Activated CD8-positive, alpha-beta memory T cell treated with anti-CD3 and anti-CD28 coated beads for 48 hours (primary cell): ENCODE measurements around the gene BOLA2B.
"Not testable (repeated sequence)": the region's sequence is repeated elsewhere in the genome, so short reads cannot be mapped to it uniquely, and the experiment has no call there.

ENCODE experiments used
- DNase-seq, 3 experiments: peaks; one replicate each; pipeline ENCODE4 v3.0.0-alpha.2; 2020; ENCODE audit warnings: low read depth in 2 of 3, low spot score in 2 of 3

BOLA2B gene

DNA sequence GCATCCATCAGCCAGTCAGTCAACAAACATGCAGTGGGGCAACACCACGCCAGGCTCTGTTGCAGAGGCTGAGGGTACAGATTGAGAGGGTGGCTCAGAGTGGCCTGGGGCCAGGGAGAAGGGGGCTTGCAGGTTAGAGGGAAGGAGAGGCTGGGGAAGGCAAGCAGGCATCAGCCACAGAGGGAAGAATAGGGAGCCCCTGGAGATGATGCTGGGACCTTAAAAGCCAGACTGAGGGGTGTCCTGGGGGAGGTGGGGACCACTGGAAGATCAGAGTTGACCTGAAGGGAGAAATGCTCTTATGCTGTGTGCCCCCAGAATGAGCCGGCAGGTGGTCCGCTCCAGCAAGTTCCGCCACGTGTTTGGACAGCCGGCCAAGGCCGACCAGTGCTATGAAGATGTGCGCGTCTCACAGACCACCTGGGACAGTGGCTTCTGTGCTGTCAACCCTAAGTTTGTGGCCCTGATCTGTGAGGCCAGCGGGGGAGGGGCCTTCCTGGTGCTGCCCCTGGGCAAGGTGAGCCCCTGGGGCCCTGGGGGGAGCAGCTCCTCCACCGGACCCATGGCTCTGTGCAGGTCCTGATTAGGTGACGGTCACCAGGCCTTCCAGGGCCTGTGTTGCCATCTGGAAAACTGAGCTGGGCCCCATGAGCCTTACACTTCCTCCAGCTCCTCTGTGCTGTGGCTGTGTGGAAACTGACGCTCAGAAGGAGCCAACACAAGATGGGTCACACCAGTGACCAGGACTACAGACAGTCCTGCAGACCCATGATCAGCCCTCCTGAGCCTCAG, 8.4 kb downstream of the BOLA2B start:
- DNase-seq: peak; percentile 12 to 33 (median 28)

DNA sequence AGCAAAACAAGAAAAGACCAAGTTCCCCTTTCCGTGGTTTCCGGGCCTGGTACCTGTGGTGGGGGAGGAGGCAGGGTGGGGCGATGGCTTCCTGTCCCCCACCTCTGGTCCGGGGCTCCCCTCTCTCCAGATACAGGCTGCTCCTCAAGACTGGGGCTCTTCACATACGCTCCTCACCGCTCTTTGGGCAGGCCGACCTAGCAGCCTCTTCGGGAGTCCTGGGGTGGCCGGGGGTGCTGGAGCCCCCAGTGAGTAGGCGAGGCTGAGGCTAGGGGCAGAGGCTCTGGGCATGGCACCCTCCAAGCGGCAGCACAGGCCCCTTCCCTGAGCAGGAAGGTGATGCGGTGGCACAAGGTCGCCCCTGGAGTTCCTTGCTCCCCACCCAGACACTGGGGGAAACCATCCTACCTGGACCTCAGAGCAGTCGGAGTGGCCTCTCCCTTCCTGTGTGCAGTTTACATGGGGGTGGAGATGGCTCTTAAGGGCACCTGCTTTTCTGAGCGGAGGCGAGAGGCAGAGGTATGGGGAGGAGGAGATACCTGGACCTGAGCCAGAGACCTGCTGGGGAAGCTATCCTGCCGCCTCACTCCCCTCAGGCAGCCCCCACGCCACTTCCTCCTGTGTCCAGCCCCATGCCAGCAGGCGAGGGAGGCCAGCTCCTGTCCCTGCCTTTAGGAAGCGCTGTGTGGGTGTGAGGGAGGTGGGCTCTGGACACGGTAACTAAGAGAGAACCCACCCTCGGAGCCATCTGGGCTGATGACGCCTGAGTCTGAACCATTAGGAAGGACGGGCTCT, 9.2 kb downstream of the BOLA2B start:
- peak; percentile 41 to 60 (median 47) for DNase-seq

DNA sequence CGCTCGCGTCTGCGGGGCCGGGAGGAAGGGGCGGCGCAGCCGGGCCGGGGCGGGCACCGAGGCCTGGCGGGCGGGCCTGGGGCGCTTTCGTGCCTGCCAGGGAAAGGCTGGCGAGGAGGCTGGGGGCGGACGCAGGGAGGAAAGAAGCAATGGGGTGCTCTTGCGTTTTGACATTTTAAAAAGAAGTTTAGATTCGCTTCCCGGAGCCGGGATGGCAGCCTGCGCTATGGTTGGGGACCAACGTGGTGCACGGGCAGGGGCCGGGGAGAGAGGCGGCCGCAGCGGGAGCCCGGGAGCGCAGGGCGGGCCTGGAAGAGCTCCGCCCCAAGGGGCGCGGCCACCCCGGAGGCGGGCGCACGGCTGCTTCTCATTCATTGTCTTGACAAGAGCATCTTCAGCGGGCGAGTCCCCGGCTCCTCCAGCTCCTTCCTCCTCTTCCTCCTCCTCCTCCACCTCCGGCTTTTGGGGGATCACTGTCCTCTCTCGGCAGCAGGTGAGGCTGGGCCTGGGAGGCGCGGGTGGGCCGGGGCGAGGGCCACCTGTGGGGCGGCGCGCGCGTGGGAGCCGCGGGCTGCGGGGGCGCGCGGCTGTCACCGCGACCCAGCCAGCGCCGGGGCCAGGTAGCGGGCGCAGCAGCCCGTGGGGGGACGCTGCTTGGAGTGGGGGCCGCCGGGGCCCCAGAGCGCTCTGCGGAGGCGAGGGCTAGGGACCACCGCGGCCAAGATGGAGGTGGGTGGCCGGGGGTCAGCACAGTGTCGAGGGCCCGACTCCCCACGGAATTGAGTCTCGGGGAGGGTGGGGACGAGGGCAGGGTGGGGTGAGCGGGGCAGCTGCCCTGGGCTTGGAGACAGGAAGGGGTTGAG, 10.0 kb downstream of the BOLA2B start, which contains the start of gene CORO1A:
TSS of gene CORO1A (plus strand) at position 370 of the 863 bp plus-strand sequence. CDS start 1,608 bp downstream, outside the sequence.
- peak; percentile 67 to 77 (median 73) for DNase-seq

DNA sequence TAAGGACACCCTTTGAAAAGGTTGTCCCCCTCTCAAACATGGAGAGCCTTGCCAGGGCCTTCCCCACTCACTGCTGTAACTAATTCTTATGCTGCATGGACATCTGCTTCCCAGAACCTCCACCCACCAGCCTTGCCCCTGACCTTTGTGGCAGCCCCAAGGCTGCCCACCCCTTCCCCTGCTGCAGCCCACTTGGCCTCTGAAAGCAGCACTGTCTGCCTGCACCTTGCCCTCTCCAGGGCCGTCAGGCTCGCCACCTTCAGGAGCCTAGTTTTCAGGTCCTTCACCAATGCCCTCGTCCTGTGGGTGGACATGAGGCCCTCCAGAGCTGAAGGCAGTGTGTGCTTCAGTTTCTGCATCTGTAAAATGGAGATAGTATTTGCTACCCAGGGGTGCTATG, 12.7 kb downstream of the BOLA2B start:
- DNase-seq: no peak

DNA sequence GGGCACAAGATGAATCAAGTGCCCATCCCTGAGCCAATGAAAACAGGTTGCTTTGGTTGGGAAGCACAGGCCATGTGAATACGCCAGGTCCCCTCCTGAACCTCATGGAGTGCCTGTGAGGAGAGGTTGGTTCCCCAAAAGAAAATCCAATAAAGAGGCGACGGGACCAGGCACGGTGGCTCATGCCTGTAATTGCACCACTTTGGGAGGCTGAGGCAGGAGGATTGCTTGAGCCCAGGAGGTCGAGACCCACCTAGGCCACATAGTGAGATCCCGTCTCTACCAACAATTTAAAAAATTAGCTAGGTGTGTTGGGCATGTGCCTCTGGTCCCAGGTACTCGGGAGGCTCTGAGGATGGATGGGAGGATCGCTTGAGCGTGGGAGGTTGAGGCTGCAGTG, 13.5 kb downstream of the BOLA2B start:
- no peak for DNase-seq

DNA sequence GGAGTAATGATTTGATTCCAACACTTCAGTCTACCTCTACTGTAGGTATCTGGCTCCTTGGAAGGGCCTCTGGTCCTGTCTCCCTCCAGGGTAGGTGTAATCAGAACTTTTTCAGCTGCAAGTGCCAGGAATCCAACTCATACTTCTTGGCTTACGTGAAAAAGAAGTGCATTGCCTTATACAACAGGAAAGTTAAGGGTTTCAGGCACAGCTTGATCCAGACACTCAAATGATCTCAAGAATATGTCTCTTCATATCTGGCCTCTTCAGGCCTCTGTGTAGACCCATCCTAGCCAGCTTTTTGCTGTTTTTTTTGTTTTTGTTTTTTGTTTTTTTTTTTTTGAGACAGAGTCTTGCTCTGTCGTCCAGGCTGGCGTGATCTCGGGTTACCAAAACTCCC, 14.3 kb downstream of the BOLA2B start:
- DNase-seq: no peak

DNA sequence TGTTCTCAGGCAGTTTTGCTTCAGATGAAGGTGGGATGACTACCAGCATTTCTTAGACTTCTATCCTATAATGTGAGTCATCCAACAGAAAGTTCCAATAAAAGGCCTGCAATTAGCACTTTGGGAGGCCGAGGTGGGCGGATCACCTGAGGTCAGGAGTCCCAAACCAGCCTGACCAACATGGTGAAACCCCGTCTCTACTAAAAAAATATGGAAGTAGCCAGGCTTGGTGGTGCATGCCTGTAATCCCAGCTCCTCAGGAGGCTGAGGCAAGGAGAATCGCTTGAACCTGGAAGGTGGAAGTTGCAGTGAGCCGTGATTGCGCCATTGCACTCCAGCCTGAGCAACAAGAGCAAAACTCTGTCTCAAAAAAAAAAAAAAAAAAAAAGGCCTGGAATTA, 16.6 kb downstream of the BOLA2B start:
- DNase-seq: not testable (repeated sequence)

DNA sequence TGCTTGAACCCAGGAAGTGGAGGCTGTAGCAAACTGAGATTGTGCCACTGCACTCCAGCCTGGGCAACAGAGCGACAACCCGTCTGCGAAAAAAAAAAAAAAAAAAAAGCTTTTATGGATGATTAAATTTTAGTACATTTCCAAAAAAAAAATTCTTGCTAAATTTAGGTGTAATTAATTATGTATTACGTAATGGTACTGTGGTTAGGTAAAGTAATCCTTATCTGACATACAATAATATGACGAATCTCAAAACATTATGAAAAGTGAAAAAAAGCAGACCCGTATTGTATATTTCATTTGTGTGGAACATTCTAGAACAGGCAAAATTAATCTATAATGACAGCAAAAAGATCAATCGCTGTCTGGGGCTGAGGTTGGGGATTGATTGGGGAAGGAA, 20.4 kb downstream of the BOLA2B start:
- no peak for DNase-seq

DNA sequence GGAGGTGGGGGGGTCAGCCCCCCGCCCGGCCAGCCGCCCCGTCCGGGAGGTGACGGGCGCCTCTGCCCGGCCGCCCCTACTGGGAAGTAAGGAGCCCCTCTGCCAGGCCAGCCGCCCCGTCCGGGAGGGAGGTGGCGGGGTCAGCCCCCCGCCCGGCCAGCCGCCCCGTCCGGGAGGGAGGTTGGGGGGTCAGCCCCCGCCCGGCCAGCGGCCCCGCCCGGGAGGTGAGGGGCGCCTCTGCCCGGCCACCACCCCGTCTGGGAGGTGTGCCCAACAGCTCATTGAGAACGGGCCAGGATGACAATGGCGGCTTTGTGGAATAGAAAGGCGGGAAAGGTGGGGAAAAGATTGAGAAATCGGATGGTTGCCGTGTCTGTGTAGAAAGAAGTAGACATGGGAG, 23.3 kb downstream of the BOLA2B start:
- not testable (repeated sequence) for DNase-seq

DNA sequence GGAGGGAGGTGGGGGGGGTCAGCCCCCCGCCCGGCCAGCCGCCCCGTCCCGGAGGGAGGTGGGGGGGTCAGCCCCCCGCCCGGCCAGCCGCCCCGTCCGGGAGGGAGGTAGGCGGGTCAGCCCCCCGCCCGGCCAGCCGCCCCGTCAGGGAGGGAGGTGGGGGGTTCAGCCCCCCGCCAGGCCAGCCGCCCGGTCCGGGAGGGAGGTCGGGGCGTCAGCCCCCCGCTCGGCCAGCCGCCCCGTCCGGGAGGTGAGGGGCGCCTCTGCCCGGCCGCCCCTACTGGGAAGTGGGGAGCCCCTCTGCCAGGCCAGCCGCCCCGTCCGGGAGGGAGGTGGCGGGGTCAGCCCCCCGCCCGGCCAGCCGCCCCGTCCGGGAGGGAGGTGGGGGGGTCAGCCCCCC, 24.1 kb downstream of the BOLA2B start:
- not testable (repeated sequence) for DNase-seq

DNA sequence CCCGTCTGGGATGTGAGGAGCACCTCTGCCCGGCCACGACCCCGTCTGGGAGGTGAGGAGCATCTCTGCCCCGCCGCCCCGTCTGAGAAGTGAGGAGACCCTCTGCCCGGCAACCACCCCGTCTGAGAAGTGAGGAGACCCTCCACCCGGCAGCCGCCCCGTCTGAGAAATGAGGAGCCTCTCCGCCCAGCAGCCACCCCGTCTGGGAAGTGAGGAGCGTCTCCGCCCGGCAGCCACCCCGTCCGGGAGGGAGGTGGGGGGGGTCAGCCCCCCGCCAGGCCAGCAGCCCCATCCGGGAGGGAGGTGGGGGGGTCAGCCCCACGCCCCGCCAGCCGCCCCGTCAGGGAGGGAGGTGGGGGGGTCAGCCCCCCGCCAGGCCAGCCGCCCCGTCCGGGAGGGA, 24.7 kb downstream of the BOLA2B start:
- DNase-seq: not testable (repeated sequence)

DNA sequence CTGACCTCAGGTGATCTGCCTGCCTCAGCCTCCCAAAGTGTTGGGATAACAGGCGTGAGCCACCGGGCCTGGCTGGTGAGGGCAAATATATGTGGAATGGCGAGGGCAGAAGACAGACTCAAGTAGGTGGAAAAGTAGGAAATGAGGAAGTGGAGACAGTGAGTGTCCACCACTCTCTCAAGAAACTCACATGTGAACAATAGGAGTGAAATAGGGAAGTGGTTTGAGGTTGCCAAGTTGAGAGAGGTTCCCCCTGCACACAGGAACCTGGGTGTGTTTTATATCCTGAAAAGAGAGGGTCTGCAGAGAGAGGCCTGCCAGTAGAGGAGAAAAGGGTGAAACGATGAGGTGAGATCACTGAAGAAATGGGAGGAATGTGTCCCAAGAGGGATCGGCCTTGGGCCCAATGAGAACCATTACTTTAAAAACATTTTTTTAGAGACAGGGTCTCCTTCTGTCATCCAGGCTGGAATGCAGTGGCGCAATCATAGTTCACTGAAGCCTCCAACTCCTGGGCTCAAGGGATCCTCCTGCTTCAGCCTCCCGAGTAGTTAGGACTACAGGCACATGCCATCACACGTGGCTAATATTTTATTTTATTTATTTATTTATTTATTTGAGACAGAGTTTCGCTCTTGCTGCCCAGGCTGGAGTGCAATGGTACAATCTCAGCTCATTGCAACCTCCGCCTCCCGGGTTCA, 27.1 kb downstream of the BOLA2B start:
- DNase-seq: no peak

DNA sequence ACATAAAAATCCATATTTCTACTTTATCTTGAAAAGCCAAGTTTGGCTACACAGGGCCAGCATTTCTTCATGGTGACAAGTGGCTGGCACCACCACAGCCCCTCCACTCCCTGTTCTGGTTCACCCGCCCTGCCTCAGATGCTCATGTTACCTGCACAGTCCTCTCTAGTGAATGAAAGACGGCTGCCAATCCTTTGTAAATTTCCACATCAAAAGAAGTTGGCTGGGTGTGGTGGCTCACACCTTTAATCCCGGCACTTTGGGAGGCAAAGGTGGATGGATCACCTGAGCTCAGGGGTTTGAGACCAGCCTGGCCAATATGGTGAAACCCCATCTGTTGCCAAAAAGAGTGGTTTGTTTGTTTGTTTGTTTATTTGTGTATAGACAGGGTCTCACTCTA, 29.9 kb downstream of the BOLA2B start:
- DNase-seq: no peak

DNA sequence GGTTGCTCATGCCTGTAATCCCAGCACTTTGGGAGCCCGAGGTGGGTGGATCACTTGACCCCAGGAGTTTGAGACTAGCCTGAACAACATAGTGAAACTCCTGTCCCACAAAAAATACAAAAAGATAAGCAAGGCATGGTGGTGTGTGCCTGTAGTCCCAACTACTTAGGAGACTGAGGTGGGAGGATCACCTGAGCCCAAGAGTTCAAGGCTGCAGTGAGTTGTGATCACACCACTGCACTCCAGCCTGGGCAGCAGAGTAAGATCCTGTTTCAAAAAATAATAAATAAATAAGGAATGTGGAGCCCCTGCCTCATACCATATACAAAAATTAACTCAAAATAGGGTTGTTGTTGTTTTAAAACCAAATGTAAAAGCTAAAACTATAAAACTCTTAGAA, 36.3 kb downstream of the BOLA2B start:
- DNase-seq: no peak

DNA sequence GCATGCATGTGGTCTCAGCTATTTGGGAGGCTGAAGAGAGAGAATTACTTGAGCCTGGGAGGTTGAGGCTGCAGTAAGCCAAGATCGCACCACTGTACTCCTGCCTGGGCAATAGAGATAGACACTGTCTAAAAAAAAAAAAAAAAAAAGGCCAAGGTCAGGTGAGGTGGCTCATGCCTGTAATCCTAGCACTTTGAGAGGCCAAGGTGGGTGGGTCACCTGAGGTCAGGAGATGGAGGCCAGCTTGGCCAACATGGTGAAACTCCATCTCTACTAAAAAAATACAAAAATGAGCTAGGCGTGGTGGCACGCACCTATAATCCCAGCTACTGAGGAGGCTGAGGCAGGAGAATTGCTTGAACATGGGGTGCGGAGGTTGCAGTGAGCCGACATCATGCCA, 38.3 kb downstream of the BOLA2B start:
- no peak for DNase-seq

DNA sequence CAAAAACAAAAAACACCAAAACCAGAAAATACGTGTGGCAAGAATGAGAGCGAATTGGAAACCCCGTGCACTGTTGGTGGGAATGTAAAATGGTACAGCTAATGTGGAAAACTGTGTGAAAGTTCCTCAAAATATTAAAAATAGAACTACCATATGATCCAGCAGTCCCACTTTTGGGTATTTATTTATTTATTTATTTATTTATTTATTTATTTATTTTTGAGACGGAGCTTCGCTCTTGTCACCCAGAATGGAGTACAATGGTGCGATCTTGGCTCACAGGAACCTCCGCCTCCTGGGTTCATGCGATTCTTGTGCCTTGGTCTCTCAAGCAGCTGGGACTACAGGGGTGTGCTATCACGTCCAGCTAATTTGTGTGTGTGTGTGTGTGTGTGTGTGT, 40.9 kb downstream of the BOLA2B start:
- DNase-seq: no peak

DNA sequence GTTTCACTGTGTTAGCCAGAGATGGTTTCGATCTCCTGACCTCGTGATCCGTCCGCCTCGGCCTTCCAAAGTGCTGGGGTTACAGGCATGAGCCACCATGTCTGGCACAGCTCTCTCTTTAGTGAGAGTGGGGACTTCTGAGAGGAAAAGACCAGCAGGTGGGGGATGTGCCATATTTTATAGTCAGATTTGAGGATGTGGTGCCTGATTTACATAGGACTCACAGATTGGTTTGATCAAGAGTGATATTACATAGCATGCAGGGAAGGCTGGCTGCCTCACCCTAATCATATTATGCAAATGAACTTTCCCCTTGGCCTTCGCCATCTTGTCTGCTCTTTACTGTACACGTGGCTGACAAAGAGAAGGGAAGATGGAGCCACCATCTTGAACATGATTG, 42.4 kb downstream of the BOLA2B start:
- no peak for DNase-seq

DNA sequence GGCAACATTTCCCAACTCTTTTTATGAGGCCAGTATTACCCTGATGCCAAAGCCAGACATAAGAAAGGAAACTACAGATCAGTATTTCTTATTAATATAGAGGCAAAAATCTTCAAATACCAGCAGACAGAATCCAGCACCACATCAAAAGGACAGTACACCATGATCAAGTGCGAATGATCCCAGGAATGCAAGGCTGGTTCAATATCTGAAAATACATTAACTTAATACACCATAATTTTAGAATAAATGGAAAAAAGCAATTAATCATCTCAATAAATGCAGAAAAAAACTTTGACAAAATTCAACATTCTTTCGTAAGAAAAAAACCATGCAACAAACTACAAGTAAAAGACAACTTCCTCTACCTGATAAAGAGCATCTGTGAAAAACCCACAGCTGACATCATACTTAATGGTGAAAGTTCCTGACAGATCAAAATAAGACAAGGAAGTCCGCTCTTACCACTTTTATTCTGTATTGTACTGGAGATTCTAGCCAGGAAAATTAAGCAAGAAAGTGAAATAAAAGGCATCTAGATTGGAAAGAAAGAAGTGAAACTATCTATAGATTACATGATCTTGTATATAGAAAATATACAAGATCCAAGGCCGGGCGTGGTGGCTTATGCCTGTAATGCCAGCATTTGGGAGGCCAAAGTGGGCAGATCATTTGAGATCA, 44.1 kb downstream of the BOLA2B start:
- DNase-seq: no peak

DNA sequence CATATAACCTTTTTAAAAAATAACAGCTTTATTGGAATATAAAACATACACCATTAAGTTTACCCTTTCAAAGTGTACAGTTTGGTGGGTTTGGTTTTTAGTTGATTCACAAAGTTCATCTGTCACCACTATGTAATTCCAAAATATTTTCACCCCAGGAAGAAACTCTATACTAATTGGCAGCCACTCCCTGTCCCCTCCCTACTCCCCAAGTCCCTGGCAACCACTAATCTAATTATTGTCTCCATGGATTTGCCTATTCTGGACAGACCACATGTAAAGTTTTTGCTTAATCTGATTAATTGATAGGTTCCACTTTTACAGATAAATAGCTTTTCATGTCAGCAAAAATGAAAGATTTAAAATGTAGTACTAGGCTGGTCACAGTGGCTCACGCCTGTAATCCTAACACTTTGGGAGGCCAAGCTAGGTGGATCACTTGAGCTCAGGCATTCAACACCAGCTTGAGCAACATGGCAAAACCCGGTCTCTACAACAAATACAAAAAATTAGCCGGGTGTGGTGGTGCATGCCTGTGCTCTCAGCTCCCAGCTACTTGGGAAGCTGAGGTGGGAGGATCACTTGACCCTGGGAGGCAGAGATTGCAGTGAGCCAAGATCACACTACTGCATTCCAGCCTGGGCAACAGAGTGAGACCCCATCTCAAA, 45.5 kb downstream of the BOLA2B start:
- no peak for DNase-seq

DNA sequence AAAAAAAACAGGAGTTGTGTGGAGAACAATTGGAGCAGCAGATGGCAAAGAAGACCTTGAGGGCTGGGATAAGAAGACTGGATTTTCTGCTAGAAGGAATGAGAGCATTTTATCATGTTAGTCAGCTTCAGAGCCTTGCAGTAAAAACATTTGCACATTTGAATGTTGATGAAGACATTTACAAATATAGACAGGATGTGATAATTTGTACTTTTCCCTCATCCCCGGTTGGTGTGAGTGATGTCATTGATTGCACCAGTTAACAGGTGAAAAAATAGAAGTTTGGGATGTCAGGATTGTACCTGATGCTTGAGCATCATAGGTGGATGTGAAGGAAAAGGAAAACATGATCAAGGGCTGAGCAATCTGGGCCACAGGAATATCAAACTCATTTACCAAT, 47.8 kb downstream of the BOLA2B start:
- DNase-seq: no peak
